HG02678 (cell line): ENCODE data around the gene TMPRSS13.
"Not testable (repeated sequence)": the region's sequence is repeated elsewhere in the genome, so short reads cannot be mapped to it uniquely, and the experiment has no call there.

ENCODE experiments used
- ATAC-seq: cut with Tn5 transposase; IDR thresholded peaks from one replicate; pipeline ENCODE4 v1.9.1; 2021; ENCODE audit warnings: mild to moderate bottlenecking, moderate library complexity; ENCODE audit not compliant: unreplicated experiment

TMPRSS13 gene

DNA sequence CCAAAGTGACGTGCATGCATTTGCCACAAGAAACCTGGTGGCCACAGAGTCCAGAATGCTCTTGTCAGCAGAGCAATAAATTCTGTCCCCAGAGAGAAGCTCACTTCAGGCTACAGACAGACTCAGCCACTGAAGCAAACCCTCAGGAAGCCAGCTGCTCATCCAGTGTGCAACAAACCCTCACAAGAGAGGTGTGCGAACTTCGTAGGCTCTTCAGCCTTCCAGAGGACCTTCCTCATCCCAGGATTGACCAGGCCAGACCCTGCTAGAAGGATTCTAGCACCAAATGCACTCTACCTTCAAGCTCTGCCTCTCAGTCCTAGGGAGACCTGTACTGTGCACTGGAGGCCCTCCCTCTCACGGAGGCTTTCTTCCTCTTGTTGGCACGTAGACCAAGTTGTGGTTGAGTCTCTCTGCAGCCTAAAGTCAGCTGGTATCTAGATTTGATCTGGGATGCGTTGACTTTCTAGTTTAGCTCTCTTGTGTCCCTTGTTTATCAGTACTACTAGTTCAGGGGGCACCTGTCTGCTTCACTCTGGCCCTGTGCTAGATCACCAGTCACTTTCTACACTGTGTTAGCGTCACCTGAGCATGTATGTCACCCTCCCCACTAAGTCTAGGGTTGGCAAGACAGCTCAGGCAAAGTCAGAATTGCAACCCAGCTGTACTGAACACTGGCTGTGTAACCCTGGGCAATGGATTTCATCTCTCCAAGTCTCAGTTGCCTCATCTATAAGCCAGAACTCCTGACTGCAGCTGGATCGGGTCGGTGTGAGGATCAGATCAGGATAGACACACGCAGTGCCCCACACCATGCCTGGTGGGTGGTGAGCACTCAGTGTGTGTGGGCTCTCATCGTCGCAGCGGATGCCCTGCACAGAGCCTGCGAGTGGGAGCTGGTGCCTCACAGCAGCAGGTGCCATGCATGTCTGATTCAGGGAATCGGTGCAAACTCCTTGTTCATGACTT lies 22.1 kb upstream of the TMPRSS13 start:
- ATAC-seq: peak; percentile 63

- no peak for ATAC-seq
These were observed 21.1 kb upstream of the TMPRSS13 start for GRCh38 chr11:117950301-117950700.

DNA sequence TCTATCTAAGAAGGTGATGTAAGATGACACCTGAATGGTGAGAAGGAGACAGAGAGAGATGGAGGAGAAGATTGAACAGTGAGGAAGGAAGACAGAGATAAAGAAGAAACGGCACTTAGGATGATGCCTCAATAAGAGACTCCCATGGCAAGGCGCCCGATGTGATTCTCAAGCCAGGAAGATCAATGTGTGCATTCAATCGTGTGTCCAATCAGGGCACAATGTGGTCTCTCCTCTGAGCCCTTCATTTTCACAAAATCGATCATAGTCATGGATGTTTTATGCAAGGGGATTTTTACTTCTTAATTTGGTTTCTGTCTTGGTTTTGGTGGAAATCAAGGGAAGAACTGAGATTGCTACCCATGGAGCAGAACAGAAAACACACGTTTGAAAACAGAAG lies 19.9 kb upstream of the TMPRSS13 start:
- ATAC-seq: no peak

DNA sequence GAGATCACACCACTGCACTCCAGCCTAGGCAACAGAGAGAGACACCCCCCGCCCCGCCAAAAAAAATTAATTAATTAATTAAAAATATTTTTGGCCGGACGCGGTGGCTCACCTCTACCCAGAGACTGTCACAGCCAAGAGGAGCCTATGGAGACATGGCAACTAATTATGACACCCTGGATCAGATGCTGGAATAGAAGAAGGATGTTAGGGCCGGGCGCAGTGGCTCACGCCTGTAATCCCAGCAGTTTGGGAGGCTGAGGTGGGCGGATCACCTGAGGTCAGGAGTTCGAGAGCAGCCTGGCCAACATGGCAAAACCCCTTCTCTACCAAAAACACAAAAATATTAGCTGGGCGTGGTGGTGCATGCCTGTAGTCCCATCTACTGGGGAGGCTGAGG lies 19.3 kb upstream of the TMPRSS13 start:
- not testable (repeated sequence) for ATAC-seq

GRCh38 chr11:117947751-117948150 lies 18.5 kb upstream of the TMPRSS13 start:
- ATAC-seq: not testable (repeated sequence)

GRCh38 chr11:117946842-117947526 lies 17.8 kb upstream of the TMPRSS13 start:
- ATAC-seq: no peak

DNA sequence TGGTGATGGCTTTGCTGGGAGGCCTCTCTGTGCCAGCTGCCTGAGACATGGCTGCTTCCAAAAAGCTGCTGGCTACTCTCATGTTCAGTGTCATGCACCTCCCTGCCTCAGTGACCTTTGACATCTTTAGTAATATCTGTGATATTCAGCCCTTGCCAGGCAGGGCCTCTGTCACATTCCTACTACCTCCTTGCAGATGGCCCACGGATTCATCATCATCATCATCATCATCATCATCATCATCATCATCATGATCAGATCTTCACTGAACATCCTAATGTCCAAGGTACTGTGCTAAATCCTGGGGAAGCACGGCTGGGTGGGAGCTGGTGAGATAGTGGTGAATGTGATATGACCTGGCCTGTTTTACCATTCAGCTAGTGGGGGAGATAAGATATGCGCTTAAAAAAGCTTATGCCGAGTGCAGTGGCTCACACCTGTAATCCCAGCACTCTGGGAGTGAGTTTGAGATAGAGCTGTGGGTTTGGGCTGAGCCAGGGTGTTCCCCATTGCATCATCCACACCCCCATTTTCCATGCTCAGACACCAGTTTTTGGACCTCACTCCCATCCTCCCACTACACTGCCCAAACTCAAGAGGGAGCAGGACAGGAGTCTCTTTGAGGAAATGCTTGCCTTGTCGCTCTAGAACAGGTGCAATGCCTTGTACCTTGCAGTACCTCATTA lies 17.1 kb upstream of the TMPRSS13 start:
- ATAC-seq: no peak

- ATAC-seq: no peak
These were observed 16.0 kb upstream of the TMPRSS13 start for GRCh38 chr11:117945047-117945810.

DNA sequence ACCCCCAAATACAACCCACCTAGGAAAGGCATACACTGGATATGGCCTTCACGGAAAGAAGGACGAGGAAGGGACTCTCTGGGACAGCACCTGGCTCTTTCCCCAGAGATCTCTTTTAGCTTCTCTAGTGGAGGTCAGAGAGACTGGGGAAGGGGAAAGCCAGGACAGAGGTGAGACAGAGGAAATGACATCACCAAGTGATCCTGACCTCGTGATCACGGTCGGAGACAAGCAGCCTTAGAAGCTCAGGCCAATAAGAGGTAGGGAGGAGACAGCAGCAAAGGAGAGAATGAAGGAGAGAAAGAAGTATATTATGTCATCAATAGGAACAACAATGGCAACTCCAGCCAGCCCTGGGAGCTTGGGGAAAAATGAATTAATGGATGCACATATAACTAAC lies 15.4 kb upstream of the TMPRSS13 start:
- no peak for ATAC-seq

GRCh38 chr11:117941976-117942654 lies 12.9 kb upstream of the TMPRSS13 start:
- no peak for ATAC-seq

DNA sequence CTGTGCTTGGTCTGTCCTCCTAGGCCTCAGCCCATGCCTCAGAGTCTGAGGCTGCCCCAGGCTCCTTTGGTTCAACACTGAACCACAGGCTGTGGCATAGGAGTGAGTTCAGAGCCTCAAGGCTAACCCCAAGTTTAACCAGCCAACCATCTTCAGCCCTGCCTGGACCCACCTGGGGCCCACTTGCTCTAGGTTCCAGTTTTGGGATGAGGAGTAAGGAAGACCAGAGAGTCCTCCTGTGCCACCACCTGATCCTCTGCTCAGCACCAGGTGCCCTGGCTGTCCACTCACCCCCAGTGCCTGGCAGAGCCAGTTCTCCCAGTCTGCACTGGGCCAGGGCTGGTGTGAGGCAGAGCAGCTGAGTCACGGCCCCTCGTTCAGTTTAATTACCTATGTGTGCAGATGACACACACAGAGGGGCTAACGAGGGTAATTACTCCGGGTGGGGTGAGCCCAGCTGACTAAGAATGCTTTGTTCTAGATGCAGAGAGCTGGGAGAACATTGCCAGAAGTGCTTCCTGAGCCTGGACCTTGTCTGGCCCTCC lies 12.0 kb upstream of the TMPRSS13 start:
- ATAC-seq: no peak

GRCh38 chr11:117940736-117941135 lies 11.5 kb upstream of the TMPRSS13 start:
- ATAC-seq: no peak

DNA sequence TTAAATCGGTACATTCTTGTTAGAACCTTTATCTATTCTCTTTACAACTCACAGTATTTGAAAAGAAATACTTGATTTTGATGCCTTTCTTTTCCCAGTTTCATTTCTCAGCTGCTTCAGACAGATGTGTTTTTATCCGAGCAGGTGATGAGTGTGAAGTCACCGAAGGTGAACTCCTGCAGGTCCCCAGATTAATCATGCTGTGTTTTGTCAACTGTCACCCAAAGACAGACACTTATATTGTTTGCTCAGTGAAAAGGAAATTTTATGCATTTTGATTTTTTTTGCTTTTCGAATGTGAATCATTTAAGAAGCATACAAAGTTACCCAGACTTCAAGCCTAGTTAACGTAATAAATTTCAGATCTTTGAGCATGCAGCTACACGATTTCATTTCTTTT lies 7.8 kb upstream of the TMPRSS13 start:
- no peak for ATAC-seq

GRCh38 chr11:117934526-117935307 lies 5.5 kb upstream of the TMPRSS13 start:
- ATAC-seq: no peak

- ATAC-seq: no peak
These were observed 4.7 kb upstream of the TMPRSS13 start for GRCh38 chr11:117933930-117934329.

- ATAC-seq: no peak
These were observed 4.3 kb upstream of the TMPRSS13 start for GRCh38 chr11:117933475-117933874.

DNA sequence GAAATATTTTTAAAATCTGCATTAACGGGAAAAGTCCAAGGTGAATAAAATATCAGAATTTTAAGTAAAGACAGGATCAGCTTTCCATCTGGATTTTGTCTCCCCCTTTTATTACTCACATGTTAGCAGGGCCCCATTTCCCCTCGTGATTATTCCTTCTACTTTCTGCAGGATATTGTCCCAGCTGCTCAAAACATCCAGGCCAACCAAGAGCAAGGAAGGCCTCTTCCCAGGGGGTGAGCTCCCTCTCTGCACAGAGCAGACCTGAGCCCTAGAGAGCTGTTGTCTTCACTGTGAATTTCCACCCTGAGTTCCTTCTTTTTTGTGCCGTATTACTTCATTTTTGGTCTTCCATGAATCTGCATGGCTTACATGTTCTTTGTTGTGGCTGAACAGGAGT lies 3.7 kb upstream of the TMPRSS13 start:
- ATAC-seq: no peak

DNA sequence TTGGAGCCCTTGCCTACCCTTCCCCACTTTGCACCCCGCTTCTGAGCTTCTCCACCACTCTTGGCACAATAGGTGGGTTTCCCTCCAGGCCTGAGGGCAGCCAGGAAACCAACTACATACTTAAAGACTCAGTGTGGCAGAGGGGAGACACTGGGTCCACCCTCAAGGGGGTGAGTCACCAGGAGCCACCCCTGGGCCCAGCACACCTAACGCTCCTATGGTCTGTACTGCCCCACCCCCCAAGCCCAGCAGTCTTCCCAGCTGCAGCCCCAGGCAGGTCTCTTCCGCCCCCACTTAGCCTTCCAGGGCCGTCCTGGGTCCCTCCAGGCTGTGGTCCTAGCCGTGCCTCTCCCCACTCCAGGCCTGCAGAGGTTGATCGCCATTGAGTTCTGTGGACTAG lies 3.2 kb upstream of the TMPRSS13 start:
- no peak for ATAC-seq

GRCh38 chr11:117931971-117932370 lies 2.8 kb upstream of the TMPRSS13 start:
- ATAC-seq: peak; percentile 63
